Ovary (tissue), 9 donors: ENCODE data around the gene CD300C. TPM values are rescaled to one million over a fixed set of nuclear protein-coding genes. Genes with fewer than 3 reads are reported as not detected.

Experiments used
- DNase-seq, 5 donors: peaks; one replicate each; pipeline ENCODE4 v3.0.0-alpha.2; 2019 to 2020
- H3K27ac ChIP-seq, 2 donors: fragments of 200-600 bp; one replicate each; pipeline versions ENCODE4 v1.5.1 to v1.8.0; 2019 to 2022
- H3K27me3 ChIP-seq: fragments of 200-600 bp; one replicate; pipeline ENCODE4 v1.8.0; 2022
- H3K36me3 ChIP-seq: fragments of 200-600 bp; sonication (generic); one replicate; pipeline ENCODE4 v1.5.1; 2019
- H3K4me1 ChIP-seq: one replicate; pipeline ENCODE4 v1.8.1; 2013; ENCODE audit warnings: mild to moderate bottlenecking, moderate library complexity; ENCODE audit not compliant: insufficient read depth
- H3K4me3 ChIP-seq: fragments of 200-600 bp; sonication (generic); one replicate; pipeline ENCODE4 v1.5.1; 2017
- H3K9me3 ChIP-seq, 2 donors: fragments of 200-600 bp in 1 of 2; sonication (generic) in 1 of 2; one replicate each; pipeline versions ENCODE4 v1.5.1 to v1.8.1; 2013 to 2019; ENCODE audit warnings: mild to moderate bottlenecking in 1 of 2, moderate library complexity in 1 of 2
- CTCF ChIP-seq, 3 donors: fragments of 450-650 bp in 2 of 3; fragments of 200-600 bp in 1 of 3; IDR thresholded peaks; one replicate each; pipeline versions ENCODE4 v1.5.1 to v1.8.0; 2016 to 2022; ENCODE audit warnings: antibody characterized with exemption in 3 of 3, mild to moderate bottlenecking in 1 of 3
- EP300 ChIP-seq: sonication (generic); formaldehyde crosslinking; IDR thresholded peaks from one replicate; pipeline ENCODE4 v1.6.1; 2017; ENCODE audit warnings: antibody characterized with exemption
- POLR2A ChIP-seq: fragments of 450-650 bp; IDR thresholded peaks from one replicate; pipeline ENCODE4 v1.6.1; 2017; ENCODE audit warnings: antibody characterized with exemption, mild to moderate bottlenecking, moderate library complexity
- WGBS, 3 donors: extraction: QIAGEN DNeasy Blood & Tissue Kit in 1 of 3; methylation state at CpG; one replicate each; pipeline versions ENCODE4 v1.1.5 to v1.1.7; 2013 to 2017; 5-methylcytosine and 5-hydroxymethylcytosine counted together
- intact Hi-C, 4 donors: fragments of 100-400 bp; cut with DNase I; formaldehyde crosslinking; loops; one replicate each; pipeline versions ENCODE4 v1.11.0 to v1.15.1; 2022 to 2023
- polyA plus RNA-seq, 2 donors: library from polyadenylated mRNA; stranded (reverse); fragments of 200-250 nt in 1 of 2; fragments of 350-450 nt in 1 of 2; fragmentation: Illumina TruSeq in 1 of 2; extraction: RNeasy Lipid Tissue Mini Kit (QIAGEN cat#74804) in 1 of 2; gene quantifications; one replicate each; pipeline ENCODE4 v1.2.3, GENCODE V29; 2013 to 2014
- total RNA-seq, 7 donors: library from RNA; depleted of rRNA in 2 of 7; stranded (reverse); fragments of >200 nt in 2 of 7; fragmentation: NEBNext Ultra II Directional in 3 of 7; extraction: Animal tissue kit (Norgen Biotek cat#: 25700) in 3 of 7; gene quantifications; one replicate each; pipeline versions ENCODE4 v1.1.0 to v1.2.4, GENCODE V29; 2016 to 2023
- donor health status: DM: no; HTN: no; CAD: no; lungs with moderate emphysema.
- donor health status: DM: no; HTN: no; CAD: no.
- donor health status: Bipolar disorder and iron deficiency.
- donor health status: DM: yes; HTN: yes; CAD: no.
- donor health status: DM: no; HTN: no; CAD: no.
- donor health status: DM: yes; HTN: yes; CAD: no.

Gene CD300C
- total and polyA plus RNA-seq, 9 donors: 0.18 to 1.6 (median 0.46) TPM; not detected in 1

GRCh38 chr17:74527756-74528155 lies 18.2 kb downstream of the CD300C start:
- intact Hi-C loops: no loop called here
- DNase-seq: no peak

GRCh38 chr17:74527081-74527480 lies 18.8 kb downstream of the CD300C start:
- 79 to 90% (median 83%) methylated on average over 5 of the region's 5 CpGs for WGBS, 3 donors
- no peak overlapping the region for H3K27ac ChIP-seq
- no peaks in the 10 kb centered on the region for H3K27me3 ChIP-seq
- intact Hi-C loops: no loop called here
- no peak for DNase-seq
- H3K4me1 ChIP-seq: no peaks in the 10 kb centered on the region
- no peak overlapping the region for H3K4me3 ChIP-seq
- H3K9me3 ChIP-seq: no peaks in the 10 kb centered on the region
- TF ChIP-seq CTCF (IDR thresholded peaks at IDR 0.05): no peak
- no peak for TF ChIP-seq EP300
- no peak for TF ChIP-seq POLR2A
- no peaks in the 10 kb centered on the region for H3K36me3 ChIP-seq

More at GRCh38 chr17:74527756-74528155, 18.2 kb downstream of the CD300C start:
- Histone ChIP-seq H3K4me1 (no peaks in the 10 kb centered on the region), H3K9me3 (no peaks in the 10 kb centered on the region), H3K36me3 (no peaks in the 10 kb centered on the region), H3K27me3 (no peaks in the 10 kb centered on the region), H3K27ac (no peak overlapping the region), H3K4me3 (no peak overlapping the region)
- WGBS, 3 donors: 85 to 91% (median 89%) methylated on average over 8 of the region's 8 CpGs
- TF ChIP-seq POLR2A (no peak), EP300 (no peak), CTCF (IDR thresholded peaks at IDR 0.05) (no peak)

GRCh38 chr17:74526681-74527080 lies 19.2 kb downstream of the CD300C start:
- TF ChIP-seq POLR2A (no peak), CTCF (IDR thresholded peaks at IDR 0.05) (no peak), EP300 (no peak)
- no peak overlapping the region for H3K27ac ChIP-seq
- H3K4me1 ChIP-seq: no peaks in the 10 kb centered on the region
- H3K4me3 ChIP-seq: no peak overlapping the region
- no peaks in the 10 kb centered on the region for H3K36me3 ChIP-seq
- DNase-seq: no peak
- no peaks in the 10 kb centered on the region for H3K27me3 ChIP-seq
- intact Hi-C loops: no loop called here
- WGBS, 3 donors: 57 to 78% (median 67%) methylated on average over 3 of the region's 3 CpGs
- H3K9me3 ChIP-seq: no peaks in the 10 kb centered on the region

- TF ChIP-seq CTCF (IDR thresholded peaks at IDR 0.05) (no peak), EP300 (no peak), POLR2A (no peak)
- intact Hi-C loops: no loop called here
- DNase-seq: no peak
These were observed 20.1 kb downstream of the CD300C start for GRCh38 chr17:74525781-74526288.

GRCh38 chr17:74525465-74525725 lies 20.5 kb downstream of the CD300C start:
- 73 to 100% (median 88%) methylated on average over 1 of the region's 1 CpG for WGBS, 3 donors
- TF ChIP-seq CTCF (IDR thresholded peaks at IDR 0.05): no peak
- TF ChIP-seq EP300: no peak
- H3K4me3 ChIP-seq: no peak overlapping the region
- no peaks in the 10 kb centered on the region for H3K27me3 ChIP-seq
- H3K27ac ChIP-seq: no peak overlapping the region
- H3K4me1 ChIP-seq: no peaks in the 10 kb centered on the region
- no peaks in the 10 kb centered on the region for H3K9me3 ChIP-seq
- H3K36me3 ChIP-seq: no peaks in the 10 kb centered on the region
- intact Hi-C loops: no loop called here
- DNase-seq: no peak

More at GRCh38 chr17:74525781-74526288, 20.1 kb downstream of the CD300C start:
- Histone ChIP-seq H3K4me1 (no peaks in the 10 kb centered on the region), H3K27ac (no peak overlapping the region), H3K27me3 (no peaks in the 10 kb centered on the region), H3K36me3 (no peaks in the 10 kb centered on the region), H3K9me3 (no peaks in the 10 kb centered on the region), H3K4me3 (no peak overlapping the region)
- WGBS, 3 donors: 83 to 91% (median 85%) methylated on average over 14 of the region's 14 CpGs
